Measurements from ENCODE around the gene POLN.
"Not testable (repeated sequence)": the region's sequence is repeated elsewhere in the genome, so short reads cannot be mapped to it uniquely, and the experiment has no call there.

The POLN gene

DNA sequence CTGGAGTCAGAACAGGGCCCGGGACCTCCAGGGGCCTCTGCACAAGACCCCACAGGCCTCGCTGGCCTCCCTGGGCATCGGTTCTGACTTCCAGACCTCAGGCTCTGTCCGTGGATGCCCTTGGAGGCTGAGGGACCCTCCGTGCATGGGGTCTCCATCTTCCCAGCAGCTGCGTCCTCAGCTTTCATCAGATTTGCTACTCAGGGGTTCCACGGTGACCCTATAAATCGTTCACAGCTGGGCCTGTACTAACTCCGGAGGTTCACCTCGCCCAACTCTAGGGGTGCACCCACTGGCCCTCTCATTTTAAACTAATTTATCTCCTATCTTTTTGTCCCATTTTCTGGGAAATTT, 33.1 kb upstream of the POLN start:
- not testable (repeated sequence) for DNase-seq

GRCh38 chr4:2274320-2275043, 32.6 kb upstream of the POLN start:
- DNase-seq: no peak

DNA sequence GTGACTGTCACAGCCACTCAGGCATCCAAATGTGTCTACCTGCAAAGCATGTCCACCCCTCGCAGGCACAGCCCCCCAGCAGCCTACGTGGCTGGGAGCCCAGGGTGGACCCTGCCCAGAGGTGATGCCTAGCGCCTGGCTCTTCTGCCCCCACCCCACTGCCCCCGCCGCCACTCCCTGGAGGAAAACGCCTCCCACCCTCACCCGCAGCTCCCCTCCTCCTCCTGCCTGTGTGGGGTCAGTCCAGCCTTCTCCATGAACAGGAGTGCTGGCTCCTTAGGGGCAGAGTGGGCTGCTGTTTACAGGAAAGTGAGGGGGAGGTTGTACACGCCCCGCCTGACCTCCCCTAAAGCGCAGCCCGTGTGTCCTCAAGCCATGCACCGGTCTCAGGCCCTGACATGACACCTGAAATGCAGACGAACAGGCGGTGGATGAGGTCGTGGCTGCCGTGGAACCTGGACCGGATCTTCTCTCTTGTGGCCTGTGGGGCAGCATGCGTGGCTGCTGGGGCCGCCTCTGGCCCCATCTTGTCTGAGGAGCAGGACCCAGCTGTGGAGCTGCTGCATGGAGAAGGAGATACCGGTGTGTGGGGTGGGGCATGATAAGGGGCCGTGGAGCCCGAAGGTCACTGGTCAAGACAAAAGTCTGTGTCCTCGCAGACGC, 31.9 kb upstream of the POLN start:
- peak in 1 of 3 experiments; percentile 19 for DNase-seq

DNA sequence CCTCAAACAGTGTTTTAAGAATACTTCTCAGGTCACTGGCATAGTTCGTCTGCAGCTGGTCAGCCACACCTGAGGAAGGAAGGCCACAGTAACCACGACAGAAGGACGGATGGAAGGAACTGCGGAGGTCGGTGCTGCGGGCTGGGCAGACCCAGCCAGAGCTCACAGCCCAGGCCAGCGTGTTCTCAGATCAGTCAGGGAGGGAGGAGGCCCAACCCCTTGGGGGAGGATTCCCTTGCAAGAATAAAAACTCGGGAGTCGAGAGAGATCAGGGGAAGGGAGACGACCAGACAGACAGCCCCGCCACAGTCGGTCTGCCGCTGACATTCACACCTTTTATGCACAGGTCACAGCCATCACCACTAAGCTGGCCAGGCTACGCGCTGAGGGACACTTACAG, 31.3 kb upstream of the POLN start:
- DNase-seq: no peak

DNA sequence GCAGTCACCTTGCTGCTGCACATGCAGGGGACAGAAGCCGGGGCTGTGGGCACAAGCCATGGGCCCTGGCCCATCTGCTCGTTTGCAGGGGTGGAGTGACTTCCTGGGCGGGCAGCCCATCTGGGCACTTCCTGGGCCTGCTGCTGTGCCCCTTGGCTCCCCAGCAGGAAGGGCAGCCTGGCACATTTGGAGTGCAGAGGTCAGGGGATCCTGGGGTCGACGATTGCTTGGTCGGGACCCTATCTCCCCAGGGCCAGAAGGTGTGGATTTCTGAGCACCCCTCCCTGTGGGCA, 30.9 kb upstream of the POLN start:
- DNase-seq: no peak

DNA sequence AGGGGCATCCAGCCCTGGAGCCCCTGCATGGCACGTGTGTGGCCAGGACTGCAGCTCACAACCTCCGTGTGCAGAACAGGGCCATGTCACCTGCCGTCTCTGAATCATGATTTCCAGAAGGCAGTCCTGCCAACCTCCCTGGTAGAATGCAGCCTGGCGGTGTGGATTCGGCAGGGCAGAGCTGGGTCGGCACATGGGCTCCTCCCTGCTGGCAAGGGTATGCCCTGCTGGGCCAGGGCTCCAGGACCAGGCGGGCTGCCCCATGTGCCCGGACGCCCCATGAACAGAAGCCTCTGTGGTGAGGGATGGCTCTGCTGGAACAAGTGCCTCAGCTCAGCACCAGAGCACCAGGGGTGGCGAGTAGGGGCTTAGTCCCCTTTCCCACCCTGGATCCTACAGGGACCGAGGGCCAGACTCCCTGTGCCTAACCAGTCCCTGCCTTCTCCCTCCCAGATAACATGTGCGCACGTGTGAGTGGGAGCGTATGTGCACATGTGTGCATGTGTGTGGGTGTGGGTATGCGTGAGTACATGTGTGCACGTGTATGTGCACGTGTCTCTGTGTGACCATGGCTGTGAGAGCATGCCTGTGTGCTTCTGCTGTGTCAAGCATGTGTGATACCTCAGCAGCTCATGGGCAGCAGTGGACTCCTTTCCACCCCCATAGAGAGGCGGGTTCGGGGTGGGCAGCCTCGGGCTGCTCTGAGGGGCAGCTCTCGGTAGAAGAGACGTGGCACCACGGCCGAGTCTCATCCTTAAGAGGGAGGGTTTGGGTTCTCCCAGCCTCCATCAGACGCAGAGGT, 30.3 kb upstream of the POLN start:
- no peak for DNase-seq

- no peak for DNase-seq
These were observed 29.5 kb upstream of the POLN start for GRCh38 chr4:2271279-2272025.

- DNase-seq: no peak
These were observed 28.6 kb upstream of the POLN start for GRCh38 chr4:2270341-2271165.

DNA sequence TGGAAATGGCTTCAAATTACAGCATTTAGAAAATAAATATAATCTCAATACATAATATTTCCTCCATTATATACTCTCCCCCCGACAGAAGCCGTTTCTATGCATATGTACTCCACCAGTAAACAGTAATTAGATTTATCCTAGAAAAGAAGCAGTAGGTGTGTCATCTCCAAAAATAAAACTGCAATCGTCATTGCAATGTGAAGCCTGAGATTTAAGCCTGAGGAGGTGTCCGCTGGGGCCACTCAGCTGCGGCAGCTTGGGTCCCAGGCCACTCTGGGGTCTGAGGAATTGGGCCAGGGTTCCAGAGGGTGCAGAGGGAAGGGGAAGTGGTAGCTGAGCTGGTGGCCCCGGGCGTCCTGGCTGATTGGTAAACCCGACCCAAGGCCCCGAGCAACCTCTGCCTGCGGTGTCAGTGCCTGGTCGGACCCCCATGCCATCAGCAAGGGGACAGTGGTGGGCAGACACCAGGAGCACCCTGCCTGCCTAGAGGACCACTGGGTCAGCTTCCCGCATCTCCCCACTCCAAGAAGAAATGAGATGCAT, 27.8 kb upstream of the POLN start:
- no peak for DNase-seq

- DNase-seq: no peak
These were observed 27.2 kb upstream of the POLN start for GRCh38 chr4:2269206-2269531.

- DNase-seq: no peak
These were observed 26.7 kb upstream of the POLN start for GRCh38 chr4:2268357-2269205.

DNA sequence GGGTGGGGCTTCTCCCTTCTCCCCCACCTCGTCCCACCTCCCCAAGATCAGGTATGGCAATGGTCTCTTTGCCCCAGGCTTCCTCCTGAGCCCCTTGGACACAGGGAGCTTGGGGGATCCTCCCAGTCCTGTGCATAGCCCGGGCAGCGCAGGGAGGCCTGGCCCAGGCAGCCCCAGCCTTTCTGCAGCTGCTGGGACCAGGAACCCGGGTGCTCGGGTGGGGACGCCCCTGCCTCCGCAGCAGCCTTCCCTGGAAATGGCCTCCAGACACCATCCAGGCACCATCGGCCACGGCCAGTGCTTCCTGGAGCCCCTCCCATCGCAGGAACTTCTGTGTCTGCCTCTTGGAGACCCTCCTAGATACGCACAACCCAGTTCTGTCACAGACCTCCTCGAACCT, 25.9 kb upstream of the POLN start:
- no peak for DNase-seq

DNA sequence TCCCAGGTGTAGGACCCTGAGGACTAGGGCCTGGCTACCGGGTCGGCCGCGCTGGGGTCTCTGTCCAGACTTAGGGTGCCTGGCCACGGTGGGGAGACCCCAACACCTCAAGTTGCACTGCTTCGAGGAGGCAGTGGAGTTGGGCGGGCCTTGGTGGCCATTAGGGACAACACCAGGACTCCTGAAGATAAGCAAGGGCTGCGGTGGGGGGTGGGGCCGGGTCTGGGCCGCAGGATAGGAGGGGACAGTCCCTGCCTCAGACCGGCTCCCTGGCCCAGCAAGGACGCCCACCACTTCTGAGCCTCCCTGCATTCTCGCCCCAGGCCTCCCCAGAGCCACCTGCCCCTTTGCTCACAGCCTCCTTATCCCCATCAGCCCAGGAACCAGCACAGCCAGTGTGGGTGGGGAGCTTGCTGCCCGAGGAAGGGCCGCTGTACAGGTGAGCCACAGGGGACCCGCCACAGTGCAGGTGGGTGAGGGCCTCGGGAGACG, 25.4 kb upstream of the POLN start:
- DNase-seq: no peak

DNA sequence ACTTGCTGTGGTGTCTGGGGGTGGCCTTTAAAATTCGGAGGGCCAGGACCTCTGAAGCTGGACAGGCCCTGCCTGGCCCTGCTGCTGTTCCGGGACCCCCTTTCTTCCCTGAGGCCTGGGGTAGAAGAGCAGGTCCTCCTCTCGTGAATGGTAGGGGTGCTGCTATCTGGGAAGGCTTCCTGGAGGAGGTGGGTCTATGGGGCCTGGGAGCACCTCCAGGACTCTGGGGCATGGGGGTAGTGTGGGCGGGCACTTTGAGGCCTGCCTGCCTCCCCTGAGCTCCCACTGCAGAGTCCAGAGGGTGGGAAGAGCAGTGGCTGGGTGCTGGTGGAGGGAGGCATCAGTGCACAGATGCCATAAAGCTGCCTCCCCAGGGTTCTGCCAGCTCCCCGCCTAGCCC, 24.9 kb upstream of the POLN start:
- DNase-seq: no peak

DNA sequence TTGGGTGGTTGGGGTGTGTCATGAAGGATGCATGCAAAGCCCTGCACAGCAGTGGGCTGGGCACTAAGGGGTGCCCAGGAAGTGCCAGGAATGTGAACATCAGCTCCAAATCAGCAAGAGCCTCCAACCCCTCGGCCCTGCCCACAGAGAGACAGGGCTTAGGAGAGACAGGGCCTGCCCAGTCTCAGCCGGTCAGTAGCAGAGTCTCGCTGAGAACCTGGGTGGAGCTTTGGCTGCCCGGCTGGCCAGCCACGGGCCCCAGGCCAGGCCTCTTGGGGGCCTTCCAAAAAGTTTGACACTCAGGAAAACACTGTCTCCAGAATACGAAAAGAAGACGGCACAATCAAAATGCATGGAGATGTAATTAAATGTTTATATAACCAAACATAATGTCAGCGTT, 24.3 kb upstream of the POLN start:
- DNase-seq: no peak

DNA sequence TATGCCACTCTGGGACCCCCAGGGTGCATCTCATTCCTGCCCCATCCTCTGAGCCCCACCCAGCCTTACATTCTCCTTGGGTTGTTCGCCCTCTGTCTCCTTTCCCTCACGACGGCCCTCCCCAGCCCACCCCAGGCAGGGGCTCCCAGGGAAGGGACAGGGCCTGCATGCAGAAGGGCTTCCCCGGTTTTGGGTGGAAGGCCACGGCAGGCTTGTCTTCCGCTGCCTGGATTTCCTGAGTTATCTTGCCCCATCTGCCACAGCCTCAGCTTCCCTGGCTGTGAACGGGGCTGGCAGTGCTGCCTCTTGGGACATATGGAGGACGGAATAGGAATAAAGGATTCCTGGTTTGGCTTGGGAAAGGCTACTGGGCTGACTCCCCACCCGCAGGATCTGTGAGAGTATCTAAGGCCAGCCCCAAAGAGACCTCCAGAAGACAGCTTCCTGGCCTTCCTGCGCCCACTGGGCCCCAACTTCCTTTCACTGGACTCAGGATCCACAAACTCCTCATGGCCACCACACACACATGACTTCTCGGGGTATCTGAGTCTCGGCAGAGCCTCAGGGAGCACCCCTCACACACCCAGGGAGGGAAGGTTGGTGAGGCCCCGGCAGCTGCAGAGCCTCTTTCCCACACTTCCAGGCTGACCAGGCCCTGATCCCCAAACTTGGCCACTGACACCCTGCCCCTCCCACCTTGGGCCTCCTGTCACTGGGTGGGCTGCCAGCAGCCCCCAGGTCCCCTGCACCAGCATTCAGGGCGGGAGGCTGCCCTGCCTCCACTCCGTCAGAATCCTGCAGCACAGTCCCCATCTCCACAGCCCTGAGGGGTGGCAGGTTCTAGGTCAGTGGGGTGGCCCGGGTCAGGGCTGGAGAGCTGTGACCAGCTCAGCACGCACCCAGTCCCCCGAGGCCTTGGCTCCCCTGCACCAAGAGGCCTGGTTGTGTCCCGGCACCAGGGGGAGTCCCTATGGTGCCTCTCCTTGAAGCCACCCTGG, 23.5 kb upstream of the POLN start:
- DNase-seq: no peak

GRCh38 chr4:2264481-2265041, 22.6 kb upstream of the POLN start:
- DNase-seq: peak in 1 of 3 experiments; percentile 76

DNA sequence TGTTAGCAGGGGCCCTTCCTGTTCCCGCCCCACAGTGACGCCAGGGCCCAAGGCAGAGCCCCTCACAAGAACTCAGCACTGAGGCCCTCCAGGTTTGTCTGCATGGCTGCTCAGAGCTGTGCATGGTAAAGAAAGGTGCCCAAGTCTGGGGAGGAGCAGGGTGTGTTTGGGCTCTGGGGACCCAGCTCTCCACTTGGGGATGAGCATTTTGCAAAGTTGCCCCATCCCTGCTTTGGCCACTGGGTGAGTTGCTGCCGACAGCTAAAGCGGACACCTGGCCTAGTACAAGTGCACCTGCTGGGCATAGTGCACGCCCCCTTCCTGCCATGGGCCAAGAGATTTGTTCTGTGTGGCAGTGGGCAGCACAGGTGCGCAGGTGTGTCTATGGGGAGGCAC, 22.0 kb upstream of the POLN start:
- peak in 2 of 3 experiments; percentile 75 to 81 for DNase-seq

DNA sequence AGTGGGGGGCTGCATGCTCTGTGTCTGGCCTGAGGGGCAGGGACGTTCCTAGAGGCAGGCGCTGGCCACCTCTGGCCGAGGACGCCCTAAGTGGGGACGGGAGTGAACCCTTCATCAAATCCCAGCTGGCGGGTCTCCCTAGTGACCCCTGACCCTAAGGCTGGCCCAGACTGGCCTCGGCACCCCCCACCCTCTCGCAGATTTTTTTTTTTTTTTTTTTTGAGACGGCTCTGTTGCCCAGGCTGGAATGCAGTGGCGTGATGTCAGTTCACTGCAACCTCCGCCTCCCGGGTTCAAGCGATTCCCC, 21.0 kb upstream of the POLN start:
- DNase-seq: no peak

Data from NCI-H1417 (cell line).